Hematopoietic multipotent progenitor cell (in vitro differentiated cells): ENCODE measurements around the gene BMPER. TPM values are rescaled to one million over a fixed set of nuclear protein-coding genes. Genes with fewer than 3 reads are reported as not detected.

Source experiments
- DNase-seq, 3 donors: peaks; one replicate each; pipeline ENCODE4 v3.0.0-alpha.2; 2011 to 2015; ENCODE audit warnings: low read depth in 2 of 3, low spot score in 2 of 3
- total RNA-seq: library from RNA; depleted of rRNA; stranded (reverse); fragments of >200 nt; gene quantifications from one replicate; pipeline ENCODE4 v1.2.3, GENCODE V29; 2012

BMPER gene
- total RNA-seq, 1 donor: under 0.01 TPM

GRCh38 chr7:33919449-33919848, 14.1 kb downstream of the BMPER start:
- DNase-seq: no peak

- DNase-seq: no peak
Measured at GRCh38 chr7:33921216-33921938, 16.0 kb downstream of the BMPER start.

GRCh38 chr7:33922820-33923219, 17.5 kb downstream of the BMPER start:
- DNase-seq: no peak

GRCh38 chr7:33923440-33924229, 18.3 kb downstream of the BMPER start:
- no peak for DNase-seq

GRCh38 chr7:33926535-33926934, 21.2 kb downstream of the BMPER start:
- DNase-seq: no peak

- no peak for DNase-seq
Measured at GRCh38 chr7:33928986-33929385, 23.6 kb downstream of the BMPER start.

GRCh38 chr7:33932221-33932620, 26.9 kb downstream of the BMPER start:
- DNase-seq: no peak

GRCh38 chr7:33932832-33933468, 27.6 kb downstream of the BMPER start:
- DNase-seq: peak; percentile 21 to 85 (median 66)

GRCh38 chr7:33933611-33934281, 28.4 kb downstream of the BMPER start:
- no peak for DNase-seq

- DNase-seq: no peak
Measured at GRCh38 chr7:33934391-33934790, 29.1 kb downstream of the BMPER start.

GRCh38 chr7:33936503-33936902, 31.2 kb downstream of the BMPER start:
- no peak for DNase-seq

GRCh38 chr7:33937871-33938270, 32.5 kb downstream of the BMPER start:
- no peak for DNase-seq

GRCh38 chr7:33939121-33939520, 33.8 kb downstream of the BMPER start:
- DNase-seq: no peak

- DNase-seq: no peak
Measured at GRCh38 chr7:33940503-33940902, 35.2 kb downstream of the BMPER start.

- DNase-seq: no peak
Measured at GRCh38 chr7:33941418-33941817, 36.1 kb downstream of the BMPER start.

GRCh38 chr7:33946094-33946699, 40.9 kb downstream of the BMPER start:
- DNase-seq: no peak

- DNase-seq: no peak
Measured at GRCh38 chr7:33950047-33950714, 44.8 kb downstream of the BMPER start.

- DNase-seq: no peak
Measured at GRCh38 chr7:33952824-33953223, 47.5 kb downstream of the BMPER start.

GRCh38 chr7:33958104-33958503, 52.8 kb downstream of the BMPER start:
- DNase-seq: no peak

GRCh38 chr7:33959676-33960075, 54.3 kb downstream of the BMPER start:
- DNase-seq: no peak
